GM13977 (cell line): ENCODE results near the gene CMPK2.

Experiments
- DNase-seq: peaks from one replicate; pipeline ENCODE4 v3.0.0; 2012; ENCODE audit warnings: low spot score
- in situ Hi-C: fragments of 300-500 bp; cut with MboI; formaldehyde crosslinking; loops from one replicate; pipeline ENCODE4 v1.12.0; 2022; ENCODE audit warnings: low sequenced_read_pairs, low pct_unique_long_range_greater_than_20kb, mixed read lengths, inconsistent platforms; ENCODE audit not compliant: unreplicated experiment
- TF ChIP-seq, protein P1 (sequence below): IDR thresholded peaks from 2 replicates; pipeline ENCODE4 v1.5.1; 2012; ENCODE audit warnings: mild to moderate bottlenecking, control low read depth; ENCODE audit not compliant: insufficient read depth; ENCODE audit errors: extremely low read depth, missing control alignments

CMPK2 gene

GRCh38 chr2:6846967-6847681 is 18.6 kb downstream of the CMPK2 start:
- in situ Hi-C loops, result no loop called here
- TF ChIP-seq, protein P1, sequence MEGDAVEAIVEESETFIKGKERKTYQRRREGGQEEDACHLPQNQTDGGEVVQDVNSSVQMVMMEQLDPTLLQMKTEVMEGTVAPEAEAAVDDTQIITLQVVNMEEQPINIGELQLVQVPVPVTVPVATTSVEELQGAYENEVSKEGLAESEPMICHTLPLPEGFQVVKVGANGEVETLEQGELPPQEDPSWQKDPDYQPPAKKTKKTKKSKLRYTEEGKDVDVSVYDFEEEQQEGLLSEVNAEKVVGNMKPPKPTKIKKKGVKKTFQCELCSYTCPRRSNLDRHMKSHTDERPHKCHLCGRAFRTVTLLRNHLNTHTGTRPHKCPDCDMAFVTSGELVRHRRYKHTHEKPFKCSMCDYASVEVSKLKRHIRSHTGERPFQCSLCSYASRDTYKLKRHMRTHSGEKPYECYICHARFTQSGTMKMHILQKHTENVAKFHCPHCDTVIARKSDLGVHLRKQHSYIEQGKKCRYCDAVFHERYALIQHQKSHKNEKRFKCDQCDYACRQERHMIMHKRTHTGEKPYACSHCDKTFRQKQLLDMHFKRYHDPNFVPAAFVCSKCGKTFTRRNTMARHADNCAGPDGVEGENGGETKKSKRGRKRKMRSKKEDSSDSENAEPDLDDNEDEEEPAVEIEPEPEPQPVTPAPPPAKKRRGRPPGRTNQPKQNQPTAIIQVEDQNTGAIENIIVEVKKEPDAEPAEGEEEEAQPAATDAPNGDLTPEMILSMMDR, result no peak
- DNase-seq, result no peak

DNA sequence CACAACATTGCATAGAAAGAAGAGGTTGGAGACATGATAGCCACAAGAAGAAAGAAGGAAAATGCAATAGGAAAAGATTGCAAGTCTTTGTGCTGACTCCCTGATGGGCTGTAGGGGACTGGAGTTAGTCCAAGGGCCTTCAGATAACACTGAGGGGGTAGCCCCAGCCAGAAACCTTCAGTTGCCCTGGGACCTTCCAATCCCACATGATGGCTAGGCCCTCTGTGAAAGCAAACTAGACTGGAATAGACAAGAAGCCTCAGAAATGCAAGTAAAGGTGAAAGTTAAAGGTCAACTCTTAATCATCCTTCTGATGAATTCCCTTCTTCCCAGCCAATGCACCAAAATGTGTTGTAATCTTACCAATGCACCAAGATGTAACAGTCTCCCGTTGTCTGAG is 19.2 kb downstream of the CMPK2 start:
- TF ChIP-seq, protein P1, result no peak
- in situ Hi-C loops, result no loop called here
- no peak for DNase-seq

DNA sequence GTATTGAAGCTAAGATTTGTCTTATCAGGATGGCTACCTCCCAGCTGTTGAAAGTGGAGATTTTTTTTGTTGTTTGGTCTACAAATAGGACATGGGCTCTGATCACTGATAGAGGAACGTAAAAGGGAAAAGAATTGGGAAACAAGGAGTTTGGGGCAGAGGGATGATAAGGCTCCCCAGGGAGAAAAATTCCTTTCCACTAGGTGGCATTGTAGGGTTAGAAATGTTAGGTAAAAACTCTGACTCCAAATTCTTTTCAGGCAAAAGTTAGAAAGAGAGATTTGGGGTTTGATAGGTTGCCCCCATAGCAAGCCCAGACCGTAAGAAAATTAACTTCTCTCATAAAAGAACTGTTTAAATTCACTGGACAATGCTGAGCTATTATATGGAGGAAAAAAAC is 19.8 kb downstream of the CMPK2 start:
- DNase-seq, result no peak
- in situ Hi-C loops, result no loop called here
- TF ChIP-seq, protein P1, result no peak

GRCh38 chr2:6845312-6845711 is 20.4 kb downstream of the CMPK2 start:
- TF ChIP-seq, protein P1, result no peak
- DNase-seq, result no peak
- in situ Hi-C loops, result no loop called here

GRCh38 chr2:6841537-6842287 is 24.0 kb downstream of the CMPK2 start:
- TF ChIP-seq, protein P1, result no peak
- DNase-seq, result no peak
- in situ Hi-C loops, result no loop called here

DNA sequence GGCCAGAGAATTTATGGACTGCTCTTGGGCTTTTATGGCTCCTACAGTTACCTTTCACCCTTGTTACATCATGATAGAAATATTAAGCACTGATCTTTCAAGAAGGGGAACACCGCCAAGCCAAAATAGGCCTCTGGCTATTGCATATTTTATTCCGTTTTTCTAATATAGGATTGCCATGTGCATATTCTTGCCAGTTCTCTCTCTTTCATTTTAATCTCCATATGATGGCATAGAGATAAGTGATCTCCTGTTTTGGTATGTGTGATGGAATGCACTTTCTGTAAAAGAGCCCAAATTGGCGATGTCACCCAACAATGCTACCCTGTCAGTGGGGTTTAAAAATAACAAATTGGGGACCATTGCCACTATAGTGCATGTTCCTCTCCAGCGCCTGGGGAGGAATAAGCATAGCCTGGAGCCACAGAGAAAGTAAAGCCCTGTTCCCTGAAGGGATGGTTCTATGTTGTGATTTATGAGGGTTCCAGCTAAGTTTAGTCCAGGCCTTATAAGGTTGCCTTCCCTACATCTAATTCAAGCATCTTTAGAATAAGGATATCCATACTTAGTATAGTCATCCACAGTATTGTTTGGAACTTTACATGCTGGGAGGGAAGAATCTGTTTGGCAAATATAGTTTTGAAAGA is 26.9 kb downstream of the CMPK2 start:
- in situ Hi-C loops, result no loop called here
- DNase-seq, result no peak
- TF ChIP-seq, protein P1, result no peak
